Left ventricle myocardium inferior (tissue), 1 donor: ENCODE results near the gene ZNF239. TPM values are rescaled to one million over a fixed set of nuclear protein-coding genes. Genes with fewer than 3 reads are reported as not detected.

ENCODE experiments used
- DNase-seq: peaks from one replicate; pipeline ENCODE4 v3.0.0-alpha.2; 2020
- H3K27ac ChIP-seq: fragments of 200-600 bp; replicated peaks from 2 replicates; pipeline ENCODE4 v1.8.0; 2021
- H3K27me3 ChIP-seq: fragments of 200-600 bp; 2 replicates; pipeline ENCODE4 v1.8.0; 2021; ENCODE audit warnings: low read depth
- H3K36me3 ChIP-seq: fragments of 200-600 bp; 2 replicates; pipeline ENCODE4 v1.8.0; 2021
- H3K4me1 ChIP-seq: fragments of 200-600 bp; 2 replicates; pipeline ENCODE4 v1.8.0; 2021
- H3K4me3 ChIP-seq: fragments of 200-600 bp; 2 replicates; pipeline ENCODE4 v1.8.0; 2021; ENCODE audit warnings: mild to moderate bottlenecking, moderate library complexity
- H3K9me3 ChIP-seq: fragments of 200-600 bp; replicated peaks from 2 replicates; pipeline ENCODE4 v1.8.0; 2021
- intact Hi-C: fragments of 100-400 bp; cut with micrococcal nuclease; formaldehyde crosslinking; loops from one replicate; pipeline ENCODE4 v1.11.0; 2022
- long read RNA-seq: library from polyadenylated mRNA; unstranded; transcript quantifications from one replicate; pipeline ENCODE4 v2.0.0, GENCODE V29; 2021
- total RNA-seq: library from RNA; stranded (reverse); fragmentation: NEBNext Ultra II Directional; extraction: Animal tissue kit (Norgen Biotek cat#: 25700); gene quantifications from one replicate; pipeline ENCODE4 v1.2.1, GENCODE V29; 2021
- TF ChIP-seq, protein P1 (sequence below): fragments of 200-600 bp; IDR thresholded peaks from 2 replicates; pipeline ENCODE4 v1.8.0; 2021; ENCODE audit warnings: antibody characterized with exemption, mild to moderate bottlenecking, borderline replicate concordance
- donor health status: DM: no; HTN: yes; CAD: no; lungs with severe emphysema.

ZNF239 gene
- total RNA-seq: 1.5 TPM
- long read RNA-seq, partial matches to known transcripts: 0 of 1 reads
- long read RNA-seq, other reads (novel, unspliced or antisense): 0 of 1 reads

DNA sequence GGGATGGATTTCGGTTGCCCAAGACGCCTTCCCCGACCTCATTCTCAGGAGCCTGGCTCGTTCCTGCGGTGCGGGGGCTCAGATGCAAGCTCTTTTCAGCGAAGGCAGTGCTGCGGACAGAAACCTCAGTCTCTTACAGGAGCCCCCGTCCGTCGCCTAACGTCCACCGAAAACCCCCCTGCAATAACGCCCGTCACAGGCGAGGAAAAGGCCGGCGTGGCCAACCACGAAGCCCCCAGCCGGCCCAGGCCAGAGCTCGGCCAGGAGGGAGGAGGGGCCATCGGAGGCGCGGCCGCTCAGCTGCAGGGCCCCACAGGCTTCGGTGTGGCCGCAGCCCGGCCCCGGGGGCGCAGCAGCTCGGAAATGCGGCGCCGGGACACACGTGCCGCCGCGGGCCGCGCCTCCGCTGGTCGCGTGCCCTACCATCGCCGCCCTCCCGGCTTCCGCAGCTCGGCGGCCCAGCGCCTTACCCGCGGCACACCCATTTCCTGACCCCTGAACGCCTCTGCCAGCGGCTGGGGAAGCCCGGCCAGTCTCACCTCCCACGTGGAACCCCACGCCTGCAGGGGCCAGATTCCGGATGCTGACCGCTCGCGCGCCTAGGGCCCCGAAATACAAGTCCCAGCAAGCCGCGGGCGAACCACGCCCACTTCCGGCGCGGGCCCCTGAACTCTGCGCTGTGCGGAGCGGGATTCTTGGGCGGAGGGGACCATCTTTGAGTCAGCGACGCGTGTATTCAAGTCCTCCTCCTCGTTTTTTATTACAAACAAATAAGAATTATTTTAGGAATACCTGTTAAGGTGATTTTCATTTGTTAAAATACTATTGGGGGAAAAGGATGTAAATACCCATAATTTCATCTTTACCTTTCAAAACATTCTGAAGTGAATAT is at the start of gene ZNF239:
Gene ZNF239, minus strand, starts transcription at position 616 of the 892 bp plus-strand sequence. CDS start 16,537 bp downstream, outside the sequence.
- Histone ChIP-seq H3K4me3 (peak within 1 kb of the TSS; percentile 81), H3K36me3 (no peaks in the 10 kb centered on the region), H3K4me1 (peaks cover 22% of the 10 kb centered on the region), H3K27me3 (no peaks in the 10 kb centered on the region), H3K27ac (peak within 1 kb of the TSS; percentile 80), H3K9me3 (no peaks in the 10 kb centered on the region)
- intact Hi-C loops: no loop called here
- TF ChIP-seq, protein P1, sequence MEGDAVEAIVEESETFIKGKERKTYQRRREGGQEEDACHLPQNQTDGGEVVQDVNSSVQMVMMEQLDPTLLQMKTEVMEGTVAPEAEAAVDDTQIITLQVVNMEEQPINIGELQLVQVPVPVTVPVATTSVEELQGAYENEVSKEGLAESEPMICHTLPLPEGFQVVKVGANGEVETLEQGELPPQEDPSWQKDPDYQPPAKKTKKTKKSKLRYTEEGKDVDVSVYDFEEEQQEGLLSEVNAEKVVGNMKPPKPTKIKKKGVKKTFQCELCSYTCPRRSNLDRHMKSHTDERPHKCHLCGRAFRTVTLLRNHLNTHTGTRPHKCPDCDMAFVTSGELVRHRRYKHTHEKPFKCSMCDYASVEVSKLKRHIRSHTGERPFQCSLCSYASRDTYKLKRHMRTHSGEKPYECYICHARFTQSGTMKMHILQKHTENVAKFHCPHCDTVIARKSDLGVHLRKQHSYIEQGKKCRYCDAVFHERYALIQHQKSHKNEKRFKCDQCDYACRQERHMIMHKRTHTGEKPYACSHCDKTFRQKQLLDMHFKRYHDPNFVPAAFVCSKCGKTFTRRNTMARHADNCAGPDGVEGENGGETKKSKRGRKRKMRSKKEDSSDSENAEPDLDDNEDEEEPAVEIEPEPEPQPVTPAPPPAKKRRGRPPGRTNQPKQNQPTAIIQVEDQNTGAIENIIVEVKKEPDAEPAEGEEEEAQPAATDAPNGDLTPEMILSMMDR: peak; percentile 2
- peak; percentile 92 for DNase-seq

GRCh38 chr10:43623351-43623750 is 48.9 kb upstream of the ZNF239 start:
- intact Hi-C loops: no loop called here
- no peak for DNase-seq
- Histone ChIP-seq H3K4me1 (no peaks in the 10 kb centered on the region), H3K9me3 (peaks cover 8% of the 10 kb centered on the region), H3K36me3 (no peaks in the 10 kb centered on the region), H3K27me3 (no peaks in the 10 kb centered on the region), H3K27ac (no peak overlapping the region), H3K4me3 (peak overlapping the region; percentile 43)
- TF ChIP-seq, protein P1: no peak

DNA sequence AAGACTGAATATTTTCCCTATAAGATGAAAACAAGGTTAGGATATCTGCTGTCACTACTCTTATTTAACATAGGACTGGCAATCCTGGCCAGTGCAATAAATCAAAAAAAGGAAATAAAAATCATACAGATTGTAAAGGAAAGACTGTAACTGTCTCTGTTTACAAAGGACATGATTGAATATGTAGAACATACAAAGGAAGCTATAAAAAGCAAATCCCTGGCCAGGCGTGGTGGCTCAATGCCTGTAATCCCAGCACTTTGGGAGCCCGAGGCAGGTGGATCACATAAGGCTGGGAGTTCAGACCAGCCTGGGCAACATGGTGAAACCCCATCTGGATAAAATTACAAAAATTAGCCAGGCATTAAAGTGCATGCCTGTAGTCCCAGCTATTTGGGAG is 47.6 kb upstream of the ZNF239 start:
- no peaks in the 10 kb centered on the region for H3K4me1 ChIP-seq
- H3K36me3 ChIP-seq: peaks cover 6% of the 10 kb centered on the region
- DNase-seq: no peak
- intact Hi-C loops: no loop called here
- no peak overlapping the region for H3K27ac ChIP-seq
- no peaks in the 10 kb centered on the region for H3K27me3 ChIP-seq
- peaks cover 18% of the 10 kb centered on the region for H3K9me3 ChIP-seq
- H3K4me3 ChIP-seq: no peak overlapping the region
- TF ChIP-seq, protein P1: no peak

DNA sequence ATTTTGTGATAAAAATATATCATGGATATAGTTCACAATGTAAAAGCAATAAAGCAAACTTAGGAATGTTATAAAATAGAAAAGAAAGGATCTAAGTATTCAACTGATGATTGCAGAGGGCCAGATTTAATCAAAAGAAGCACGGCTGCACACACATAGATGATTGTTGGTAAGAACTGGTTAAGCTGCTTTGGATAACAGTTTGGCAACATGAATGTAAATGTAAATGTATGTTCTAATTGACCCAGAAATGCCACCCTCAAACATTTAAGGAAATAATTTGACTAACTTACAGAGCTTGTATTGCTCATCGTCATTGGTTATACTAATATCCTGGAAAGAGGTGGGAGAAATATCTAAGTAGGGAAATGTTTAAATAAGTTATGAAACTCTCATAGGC is 45.0 kb upstream of the ZNF239 start:
- intact Hi-C loops: no loop called here
- no peaks in the 10 kb centered on the region for H3K4me1 ChIP-seq
- no peak overlapping the region for H3K27ac ChIP-seq
- TF ChIP-seq, protein P1: no peak
- peaks cover 29% of the 10 kb centered on the region for H3K36me3 ChIP-seq
- no peak overlapping the region for H3K4me3 ChIP-seq
- H3K27me3 ChIP-seq: no peaks in the 10 kb centered on the region
- DNase-seq: no peak
- peaks cover 31% of the 10 kb centered on the region for H3K9me3 ChIP-seq

- Histone ChIP-seq H3K4me1 (no peaks in the 10 kb centered on the region), H3K27me3 (no peaks in the 10 kb centered on the region), H3K36me3 (peaks cover 38% of the 10 kb centered on the region), H3K27ac (no peak overlapping the region), H3K4me3 (no peak overlapping the region), H3K9me3 (peaks cover 31% of the 10 kb centered on the region)
- no peak for DNase-seq
- intact Hi-C loops: no loop called here
- TF ChIP-seq, protein P1: no peak
These were observed 42.4 kb upstream of the ZNF239 start for GRCh38 chr10:43616697-43617370.
